H1 (cell line): Measurements from ENCODE around the gene KLHL5. TPM values are rescaled to one million over a fixed set of nuclear protein-coding genes. Genes with fewer than 3 reads are reported as not detected.

Experiments used
- CTCF ChIA-PET: fragments of 300-600 bp; sonication (Branson Sonifier 250); formaldehyde crosslinking; loops from one replicate; lab custom pipeline; 2021; ENCODE audit not compliant: partially characterized antibody; lab: Charles Lee
- POLR2A ChIA-PET: fragments of 300-600 bp; sonication (Branson Sonifier 250); formaldehyde crosslinking; loops from one replicate; lab custom pipeline; 2021; ENCODE audit warnings: inconsistent platforms; ENCODE audit not compliant: partially characterized antibody; lab: Charles Lee
- DNase-seq, 2 experiments: peaks; one replicate each; pipeline versions ENCODE4 v3.0.0 to v3.0.0-alpha.2; 2010 to 2022; ENCODE audit warnings: low spot score in 2 of 2, low read depth in 1 of 2, mixed read lengths in 1 of 2
- FAIRE-seq: peaks from 2 replicates; lab custom pipeline; 2011; peaks lifted over from hg19 to GRCh38; lab: Jason Lieb, UNC
- H2AFZ ChIP-seq: 2 replicates; pipeline ENCODE4 v1.8.1; 2012; ENCODE audit warnings: low read length, inconsistent platforms
- H2AK5ac ChIP-seq: 2 replicates; pipeline ENCODE4 v1.6.1; 2013; ENCODE audit warnings: low read depth, low read length
- H2BK120ac ChIP-seq: replicated peaks from 2 replicates; pipeline ENCODE3; 2013; ENCODE audit warnings: low read depth, low read length, inconsistent platforms
- H2BK12ac ChIP-seq: 2 replicates; pipeline ENCODE4 v1.6.1; 2013; ENCODE audit warnings: low read depth, low read length
- H2BK15ac ChIP-seq: 2 replicates; pipeline ENCODE4 v1.6.1; 2013; ENCODE audit warnings: low read length
- H2BK20ac ChIP-seq: 2 replicates; pipeline ENCODE4 v1.6.1; 2013; ENCODE audit warnings: low read length
- H2BK5ac ChIP-seq: 2 replicates; pipeline ENCODE4 v1.6.1; 2013; ENCODE audit warnings: low read depth, low read length
- H3K14ac ChIP-seq: 2 replicates; pipeline ENCODE4 v1.6.1; 2013; ENCODE audit warnings: inconsistent platforms; ENCODE audit not compliant: insufficient read length
- H3K18ac ChIP-seq: 2 replicates; pipeline ENCODE4 v1.6.1; 2013; ENCODE audit warnings: low read length; ENCODE audit errors: extremely low read depth
- H3K23ac ChIP-seq: 2 replicates; pipeline ENCODE4 v1.6.1; 2013; ENCODE audit warnings: inconsistent platforms; ENCODE audit not compliant: insufficient read length
- H3K23me2 ChIP-seq: 2 replicates; pipeline ENCODE4 v1.6.1; 2013; ENCODE audit warnings: low read depth, low read length
- H3K27ac ChIP-seq: 2 replicates; pipeline ENCODE4 v1.6.1; 2011; ENCODE audit warnings: low read depth, low read length, inconsistent platforms
- H3K27me3 ChIP-seq, 4 experiments: replicated peaks in 1 of 4; 1 replicate in 1 of 4; 2 replicates in 3 of 4; pipeline versions ENCODE4 v1.6.1 to v1.8.1; 2011 to 2013; ENCODE audit warnings: low read length in 3 of 4, mild to moderate bottlenecking in 3 of 4, inconsistent platforms in 2 of 4, mixed read lengths in 2 of 4, moderate library complexity in 1 of 4; ENCODE audit not compliant: control insufficient read depth in 3 of 4, insufficient read depth in 3 of 4; ENCODE audit errors: extremely low read depth in 1 of 4
- H3K36me3 ChIP-seq, 4 experiments: 2 replicates each; pipeline versions ENCODE4 v1.6.1 to v1.8.1; 2011 to 2013; ENCODE audit warnings: mild to moderate bottlenecking in 4 of 4, low read length in 3 of 4, moderate library complexity in 2 of 4, control low read depth in 1 of 4, inconsistent platforms in 1 of 4; ENCODE audit not compliant: insufficient read depth in 4 of 4, control insufficient read depth in 2 of 4
- H3K4ac ChIP-seq: replicated peaks from 2 replicates; pipeline ENCODE3; 2013; ENCODE audit warnings: low read length, low read depth, mixed read lengths, inconsistent platforms; ENCODE audit not compliant: insufficient read length
- H3K4me1 ChIP-seq, 4 experiments: replicated peaks in 1 of 4; 1 replicate in 1 of 4; 2 replicates in 3 of 4; pipeline versions ENCODE4 v1.6.1 to v1.8.1; 2011 to 2013; ENCODE audit warnings: low read length in 3 of 4, inconsistent platforms in 2 of 4, mixed read lengths in 1 of 4; ENCODE audit not compliant: insufficient read depth in 4 of 4, control insufficient read depth in 3 of 4
- H3K4me2 ChIP-seq, 2 experiments: 2 replicates each; pipeline versions ENCODE4 v1.6.1 to v1.8.1; 2011 to 2013; ENCODE audit warnings: low read depth in 2 of 2, low read length in 2 of 2, control low read depth in 1 of 2, inconsistent platforms in 1 of 2, mild to moderate bottlenecking in 1 of 2; ENCODE audit not compliant: insufficient read depth in 1 of 2
- H3K4me3 ChIP-seq, 4 experiments: fragments of 200-600, 300-600 bp in 1 of 4; sonication (generic), shearing (Covaris generic), sonication (Bioruptor Twin) in 1 of 4; 2 replicates each; pipeline versions ENCODE4 v1.5.1 to v1.8.1; 2011 to 2016; ENCODE audit warnings: low read length in 4 of 4, low read depth in 3 of 4, control low read depth in 2 of 4, inconsistent platforms in 2 of 4, mild to moderate bottlenecking in 2 of 4, mixed read lengths in 1 of 4, moderate library complexity in 1 of 4; ENCODE audit not compliant: insufficient read depth in 2 of 4; ENCODE audit errors: extremely low read depth in 1 of 4
- H3K56ac ChIP-seq: replicated peaks from 2 replicates; pipeline ENCODE3; 2013; ENCODE audit warnings: low read depth, mild to moderate bottlenecking, mixed read lengths, low read length, inconsistent platforms; ENCODE audit not compliant: insufficient read length
- H3K79me1 ChIP-seq: 2 replicates; pipeline ENCODE4 v1.6.1; 2013; ENCODE audit warnings: low read depth, low read length, control low read depth
- H3K79me2 ChIP-seq, 2 experiments: 2 replicates each; pipeline versions ENCODE4 v1.6.1 to v1.8.1; 2012 to 2013; ENCODE audit warnings: low read length in 2 of 2, mild to moderate bottlenecking in 2 of 2, inconsistent platforms in 1 of 2; ENCODE audit not compliant: insufficient read depth in 2 of 2, control insufficient read depth in 1 of 2
- H3K9ac ChIP-seq, 4 experiments: replicated peaks in 1 of 4; 1 replicate in 1 of 4; 2 replicates in 3 of 4; pipeline versions ENCODE4 v1.6.1 to v1.8.1; 2011 to 2013; ENCODE audit warnings: low read depth in 3 of 4, low read length in 3 of 4, control low read depth in 2 of 4, mild to moderate bottlenecking in 2 of 4, moderate library complexity in 2 of 4, inconsistent platforms in 1 of 4; ENCODE audit errors: extremely low read depth in 1 of 4
- H3K9me3 ChIP-seq, 2 experiments: 2 replicates each; pipeline versions ENCODE4 v1.6.1 to v1.8.1; 2012 to 2013; ENCODE audit warnings: mild to moderate bottlenecking in 2 of 2, moderate library complexity in 2 of 2, control low read depth in 1 of 2, inconsistent platforms in 1 of 2, low read depth in 1 of 2, low read length in 1 of 2, mixed read lengths in 1 of 2; ENCODE audit not compliant: insufficient read depth in 2 of 2
- H4K20me1 ChIP-seq, 2 experiments: replicated peaks in 1 of 2; 2 replicates each; pipeline versions ENCODE3 to v1.8.1; 2011 to 2013; ENCODE audit warnings: inconsistent platforms in 2 of 2, low read length in 2 of 2, mild to moderate bottlenecking in 1 of 2; ENCODE audit not compliant: insufficient read depth in 2 of 2, control insufficient read depth in 1 of 2
- H4K5ac ChIP-seq: 2 replicates; pipeline ENCODE4 v1.6.1; 2013; ENCODE audit warnings: low read length, low read depth, mixed read lengths, inconsistent platforms; ENCODE audit not compliant: insufficient read length
- H4K8ac ChIP-seq: 2 replicates; pipeline ENCODE4 v1.8.0; 2013; ENCODE audit warnings: mild to moderate bottlenecking, moderate library complexity, low read length, inconsistent platforms; ENCODE audit not compliant: insufficient read depth; ENCODE audit errors: extremely low read depth
- H4K91ac ChIP-seq: replicated peaks from 2 replicates; pipeline ENCODE3; 2013; ENCODE audit warnings: low read length, mixed read lengths, inconsistent platforms; ENCODE audit not compliant: insufficient read length
- ASH2L ChIP-seq: fragments of 200-600, 300-600 bp; sonication (generic); IDR thresholded peaks from one replicate; pipeline ENCODE4 v1.7.1; 2017; ENCODE audit warnings: low read length
- EGR1 ChIP-seq: IDR thresholded peaks from 2 replicates; pipeline ENCODE4 v1.6.1; 2011; ENCODE audit warnings: low read depth, low read length, borderline replicate concordance
- EZH2 ChIP-seq: fragments of 200-600 bp; sonication (generic); IDR thresholded peaks from 2 replicates; pipeline ENCODE4 v1.7.1; 2012; ENCODE audit warnings: low read depth, mild to moderate bottlenecking, moderate library complexity, low read length, inconsistent platforms; ENCODE audit not compliant: severe bottlenecking
- FOSL1 ChIP-seq: IDR thresholded peaks from 2 replicates; pipeline ENCODE4 v1.6.1; 2011; ENCODE audit warnings: mild to moderate bottlenecking, low read depth, low read length, moderate library complexity; ENCODE audit not compliant: insufficient read depth
- GABPA ChIP-seq: IDR thresholded peaks from 2 replicates; pipeline ENCODE4 v1.6.1; 2011; ENCODE audit warnings: mild to moderate bottlenecking, low read length, moderate library complexity, borderline replicate concordance; ENCODE audit not compliant: insufficient read depth
- HDAC2 ChIP-seq, 2 experiments: fragments of 300-600 bp in 1 of 2; sonication (generic) in 1 of 2; IDR thresholded peaks; 2 replicates each; pipeline ENCODE4 v1.6.1; 2011 to 2012; ENCODE audit warnings: low read depth in 2 of 2, low read length in 2 of 2, mild to moderate bottlenecking in 2 of 2, moderate library complexity in 2 of 2, borderline replicate concordance in 1 of 2, inconsistent platforms in 1 of 2
- HDAC6 ChIP-seq: IDR thresholded peaks from one replicate; pipeline ENCODE4 v1.7.1; 2012; ENCODE audit warnings: low read depth, mild to moderate bottlenecking, inconsistent platforms, low read length, moderate library complexity
- RAD21 ChIP-seq, 2 experiments: IDR thresholded peaks in 1 of 2; conservative IDR thresholded peaks in 1 of 2; 2 replicates each; pipeline ENCODE4 v1.6.1; 2011; ENCODE audit warnings: low read depth in 2 of 2, low read length in 2 of 2, improper control_type of control experiment in 1 of 2, inconsistent platforms in 1 of 2, mild to moderate bottlenecking in 1 of 2, moderate library complexity in 1 of 2
- RFX5 ChIP-seq: IDR thresholded peaks from 2 replicates; pipeline ENCODE4 v1.6.1; 2011; ENCODE audit warnings: low read depth, low read length, improper control_type of control experiment, borderline replicate concordance
- WGBS, 2 experiments: shearing (Covaris generic) in 1 of 2; methylation state at CpG; one replicate each; pipeline versions ENCODE4 v1.1.6 to v1.1.7; 2013 to 2015; ENCODE audit warnings: low lambda C conversion rate in 2 of 2, mixed read lengths in 2 of 2, inconsistent platforms in 1 of 2, low coverage in 1 of 2, missing lambda C conversion rate in 1 of 2; ENCODE audit not compliant: insufficient replicate concordance in 2 of 2, insufficient coverage in 1 of 2, insufficient read length in 1 of 2; ENCODE audit errors: extremely low coverage in 1 of 2, missing lambda C conversion rate in 1 of 2; 5-methylcytosine and 5-hydroxymethylcytosine counted together
- polyA plus RNA-seq, 7 experiments: library from polyadenylated mRNA; depleted of rRNA in 3 of 7; stranded (reverse) in 5 of 7; unstranded in 2 of 7; fragments of >200 nt in 5 of 7; fragments of 200-250 nt in 2 of 7; gene quantifications; 1 replicate in 5 of 7; 2 replicates in 1 of 7; 4 replicates in 1 of 7; pipeline versions ENCODE4 v1.2.1 to v1.2.3, GENCODE V29; 2011 to 2013; ENCODE audit warnings: missing spikeins in 2 of 7, mixed read lengths in 2 of 7
- total RNA-seq: library from RNA; stranded (reverse); fragmentation: NEBNext Ultra II Directional; extraction: Animal tissue kit (Norgen Biotek cat#: 25700); gene quantifications from 2 replicates; pipeline ENCODE4 v1.2.1, GENCODE V29; 2021
- TF ChIP-seq, protein P1 (sequence below): IDR thresholded peaks from 2 replicates; pipeline ENCODE4 v1.6.1; 2012; ENCODE audit warnings: inconsistent platforms
- TF ChIP-seq, protein P2 (sequence below): IDR thresholded peaks from 2 replicates; pipeline ENCODE4 v1.6.1; 2011; ENCODE audit warnings: low read depth, mild to moderate bottlenecking, low read length; ENCODE audit not compliant: insufficient read depth

KLHL5 gene
- total and polyA plus RNA-seq, 2 of the 8 experiments (the other 6 are each of a cell fraction or from before 2014, with no cell fraction given) = 13.0 to 23.6 TPM

DNA sequence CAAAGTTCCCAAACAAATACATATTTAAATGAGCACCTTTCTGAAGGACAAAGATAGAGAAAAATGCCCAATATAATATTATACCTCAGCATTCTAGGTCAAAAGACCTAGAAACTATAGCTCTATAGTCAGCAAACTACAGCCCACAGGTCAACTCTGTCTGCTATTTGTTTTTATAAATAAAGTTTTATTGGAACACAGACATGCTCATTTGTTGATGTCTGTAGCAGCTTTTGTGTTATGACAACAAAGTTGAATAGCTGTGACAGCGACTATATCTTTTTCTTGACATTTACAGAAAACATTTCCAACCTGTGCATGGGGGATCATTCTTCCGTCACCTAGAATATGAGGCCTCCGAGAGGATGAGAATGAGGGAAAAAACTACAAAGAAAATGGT, 71.6 kb downstream of the KLHL5 start:
- WGBS, 2 experiments = 89% methylated on average over 3 of the region's 3 CpGs; no CpG with 5 or more reads in 1 of the 2 experiments
- POLR2A ChIA-PET = no interaction called here

More for the DNA sequence above, 71.6 kb downstream of the KLHL5 start:
- Histone ChIP-seq H3K23me2 (no peaks in the 10 kb centered on the region), H3K4me2 (no peak overlapping the region), H3K14ac (no peak overlapping the region), H2BK12ac (no peak overlapping the region), H3K9ac (no peak overlapping the region), H4K8ac (no peak overlapping the region; the same call in 1 of the 2 replicates), H3K23ac (no peak overlapping the region), H3K27me3 (no peaks in the 10 kb centered on the region), H2BK5ac (no peak overlapping the region), H2BK15ac (no peak overlapping the region), H2BK20ac (no peak overlapping the region), H3K18ac (no peak overlapping the region), H3K4ac (no peak overlapping the region), H3K4me3 (no peak overlapping the region), H4K5ac (no peak overlapping the region), H3K79me2 (no peaks in the 10 kb centered on the region), H3K4me1 (peaks cover 0 to 3% (median 0%) of the 10 kb centered on the region in 4 experiments; a peak in 1 of 7 replicates), H3K27ac (no peak overlapping the region), H4K20me1 (no peaks in the 10 kb centered on the region), H3K56ac (no peak overlapping the region), H3K9me3 (peaks cover 1 to 4% of the 10 kb centered on the region in 2 experiments; a peak in 2 of 4 replicates), H2AFZ (no peak overlapping the region), H3K36me3 (peaks cover 0 to 4% (median 0%) of the 10 kb centered on the region in 4 experiments; a peak in 2 of 8 replicates), H4K91ac (no peak overlapping the region), H2AK5ac (no peak overlapping the region), H3K79me1 (no peaks in the 10 kb centered on the region), H2BK120ac (no peak overlapping the region)
- CTCF ChIA-PET = interaction anchor here (0.6 to 5.6 kb wide), 17 partner anchors 12 to 375 kb away, joined by 3 to 38 read pairs (median 4); no protein-coding TSS in a partner anchor
- FAIRE-seq (no peak), DNase-seq (no peak)
- TF ChIP-seq EZH2 = no peak
- TF ChIP-seq HDAC2 (IDR thresholded peaks at IDR 0.05; ENCODE audit: borderline replicate concordance in 1 of 2, low read depth in 2 of 2, low read length in 2 of 2) = no peak
- no peak for TF ChIP-seq RAD21 (IDR thresholded peaks at IDR 0.05 in 1 of 2, conservative IDR thresholded peaks at IDR 0.05 in 1 of 2; ENCODE audit: low read depth in 2 of 2, low read length in 2 of 2)
- TF ChIP-seq, protein P1, sequence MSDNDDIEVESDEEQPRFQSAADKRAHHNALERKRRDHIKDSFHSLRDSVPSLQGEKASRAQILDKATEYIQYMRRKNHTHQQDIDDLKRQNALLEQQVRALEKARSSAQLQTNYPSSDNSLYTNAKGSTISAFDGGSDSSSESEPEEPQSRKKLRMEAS = no peak
- no peak for TF ChIP-seq EGR1
- TF ChIP-seq RFX5 = no peak
- TF ChIP-seq FOSL1 = no peak
- TF ChIP-seq GABPA = no peak
- TF ChIP-seq HDAC6 = no peak
- TF ChIP-seq ASH2L = no peak
- TF ChIP-seq, protein P2, sequence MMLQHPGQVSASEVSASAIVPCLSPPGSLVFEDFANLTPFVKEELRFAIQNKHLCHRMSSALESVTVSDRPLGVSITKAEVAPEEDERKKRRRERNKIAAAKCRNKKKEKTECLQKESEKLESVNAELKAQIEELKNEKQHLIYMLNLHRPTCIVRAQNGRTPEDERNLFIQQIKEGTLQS = no peak
